Natural killer cell (primary cell): Measurements from ENCODE around the gene RFESD. TPM values are rescaled to one million over a fixed set of nuclear protein-coding genes. Genes with fewer than 3 reads are reported as not detected.

Source experiments
- ATAC-seq, 3 donors: fragments of 150-1000 bp in 2 of 3; fragments of 200-7000 bp in 1 of 3; cut with Tn5 transposase; 1 replicate in 1 of 3; 2 replicates in 2 of 3; pipeline ENCODE4 v1.10.0; 2021; ENCODE audit warnings: mild to moderate bottlenecking in 2 of 3, moderate library complexity in 2 of 3
- DNase-seq, 2 donors: peaks; one replicate each; pipeline versions ENCODE4 v3.0.0 to v3.0.0-alpha.2; 2013 to 2021; ENCODE audit warnings: mixed read lengths in 1 of 2
- H3K27ac ChIP-seq: one replicate; pipeline ENCODE4 v1.5.1; 2013; ENCODE audit warnings: mild to moderate bottlenecking, low read length
- H3K27me3 ChIP-seq: one replicate; pipeline ENCODE4 v1.6.1; 2013; ENCODE audit warnings: low read length; ENCODE audit not compliant: control insufficient read depth, insufficient read depth
- H3K36me3 ChIP-seq: one replicate; pipeline ENCODE4 v1.6.1; 2013; ENCODE audit warnings: low read length; ENCODE audit not compliant: control insufficient read depth, insufficient read depth
- H3K4me1 ChIP-seq: one replicate; pipeline ENCODE4 v1.6.1; 2013; ENCODE audit warnings: low read length; ENCODE audit not compliant: control insufficient read depth, insufficient read depth
- H3K4me3 ChIP-seq: one replicate; pipeline ENCODE4 v1.5.1; 2013; ENCODE audit warnings: low read length
- H3K9me3 ChIP-seq: one replicate; pipeline ENCODE4 v1.6.1; 2013; ENCODE audit warnings: low read length; ENCODE audit not compliant: control insufficient read depth, insufficient read depth
- H3K27ac Mint-ChIP-seq, 2 donors: one replicate each; pipeline ENCODE4 v1.8.0; 2022; ENCODE audit warnings: mild to moderate bottlenecking in 2 of 2, mixed read lengths in 2 of 2, moderate library complexity in 1 of 2
- H3K27me3 Mint-ChIP-seq, 2 donors: one replicate each; pipeline ENCODE4 v1.8.0; 2022; ENCODE audit warnings: low read depth in 2 of 2, mixed read lengths in 2 of 2
- H3K36me3 Mint-ChIP-seq: one replicate; pipeline ENCODE4 v1.8.0; 2022; ENCODE audit warnings: mixed read lengths
- H3K4me1 Mint-ChIP-seq, 2 donors: one replicate each; pipeline ENCODE4 v1.8.0; 2022; ENCODE audit warnings: mixed read lengths in 2 of 2
- H3K4me3 Mint-ChIP-seq: one replicate; pipeline ENCODE4 v1.8.0; 2022; ENCODE audit warnings: mild to moderate bottlenecking, moderate library complexity, mixed read lengths
- H3K9me3 Mint-ChIP-seq, 2 donors: one replicate each; pipeline ENCODE4 v1.8.0; 2022; ENCODE audit warnings: mixed read lengths in 2 of 2
- WGBS: methylation state at CpG from one replicate; pipeline ENCODE4 v1.1.7; 2013; ENCODE audit warnings: missing lambda C conversion rate; ENCODE audit not compliant: insufficient coverage; 5-methylcytosine and 5-hydroxymethylcytosine counted together
- intact Hi-C: fragments of 100-400 bp; cut with micrococcal nuclease; formaldehyde crosslinking; loops from one replicate; pipeline ENCODE4 v1.14.2; 2022
- total RNA-seq, 4 donors: library from RNA; stranded (reverse); fragments of 120-200 nt in 1 of 4; gene quantifications; one replicate each; pipeline versions ENCODE4 v1.2.3 to v1.2.4, GENCODE V29; 2013 to 2022
- TF ChIP-seq, protein P1 (sequence below): fragments of 200-600 bp; IDR thresholded peaks from one replicate; pipeline ENCODE4 v1.8.0; 2022; ENCODE audit warnings: antibody characterized with exemption

Gene RFESD
- total RNA-seq, 3 donors from 2014 or later (not counting 1 experiment from before 2014, with no cell fraction given) = 0.96 to 1.5 (median 1.4) TPM

DNA sequence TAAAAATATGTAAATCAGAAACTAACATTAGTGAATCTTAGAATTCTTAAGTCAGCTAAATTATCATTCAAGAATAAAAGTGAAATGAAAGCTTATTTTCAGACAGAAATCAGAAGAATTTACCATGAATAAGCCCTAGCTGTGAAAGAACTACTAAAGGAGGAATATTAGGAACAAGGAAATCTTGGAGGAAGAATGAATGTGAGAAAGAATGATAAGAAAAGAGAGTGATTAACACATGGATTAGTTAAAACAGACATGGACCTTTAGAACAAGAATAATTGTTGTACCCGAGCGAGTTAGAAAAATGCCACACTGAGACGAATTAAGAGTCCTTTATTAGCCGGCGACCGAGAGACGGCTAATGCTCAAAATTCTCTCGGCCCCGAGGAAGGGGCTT lies 60.5 kb downstream of the RFESD start:
- ATAC-seq (no peak), DNase-seq (no peak)
- Histone ChIP-seq H3K9me3 (no peaks in the 10 kb centered on the region), H3K27me3 (no peaks in the 10 kb centered on the region), H3K4me3 (no peak overlapping the region), H3K4me1 (no peaks in the 10 kb centered on the region), H3K36me3 (no peaks in the 10 kb centered on the region), H3K27ac (no peak overlapping the region)
- Mint-ChIP-seq H3K4me3 (no peak overlapping the region), H3K4me1 (no peaks in the 10 kb centered on the region), H3K36me3 (no peaks in the 10 kb centered on the region), H3K27ac (no peak overlapping the region), H3K9me3 (no peaks in the 10 kb centered on the region), H3K27me3 (no peaks in the 10 kb centered on the region)
- WGBS = 92% methylated on average over 9 of the region's 9 CpGs
- intact Hi-C loops = no loop called here
- TF ChIP-seq, protein P1, sequence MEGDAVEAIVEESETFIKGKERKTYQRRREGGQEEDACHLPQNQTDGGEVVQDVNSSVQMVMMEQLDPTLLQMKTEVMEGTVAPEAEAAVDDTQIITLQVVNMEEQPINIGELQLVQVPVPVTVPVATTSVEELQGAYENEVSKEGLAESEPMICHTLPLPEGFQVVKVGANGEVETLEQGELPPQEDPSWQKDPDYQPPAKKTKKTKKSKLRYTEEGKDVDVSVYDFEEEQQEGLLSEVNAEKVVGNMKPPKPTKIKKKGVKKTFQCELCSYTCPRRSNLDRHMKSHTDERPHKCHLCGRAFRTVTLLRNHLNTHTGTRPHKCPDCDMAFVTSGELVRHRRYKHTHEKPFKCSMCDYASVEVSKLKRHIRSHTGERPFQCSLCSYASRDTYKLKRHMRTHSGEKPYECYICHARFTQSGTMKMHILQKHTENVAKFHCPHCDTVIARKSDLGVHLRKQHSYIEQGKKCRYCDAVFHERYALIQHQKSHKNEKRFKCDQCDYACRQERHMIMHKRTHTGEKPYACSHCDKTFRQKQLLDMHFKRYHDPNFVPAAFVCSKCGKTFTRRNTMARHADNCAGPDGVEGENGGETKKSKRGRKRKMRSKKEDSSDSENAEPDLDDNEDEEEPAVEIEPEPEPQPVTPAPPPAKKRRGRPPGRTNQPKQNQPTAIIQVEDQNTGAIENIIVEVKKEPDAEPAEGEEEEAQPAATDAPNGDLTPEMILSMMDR = no peak

Other genes with a start within 250 kb of the RFESD start
- gene SKIC3, start 91.8 kb upstream of the RFESD start, total RNA-seq = 10 to 100 TPM; 67.5 to 94.1 (median 71.1) TPM
- gene ARSK, start 91.7 kb upstream of the RFESD start, total RNA-seq = 1 to 10 TPM; 2.8 to 5.8 (median 3.5) TPM
- gene GPR150, start 26.7 kb upstream of the RFESD start, total RNA-seq = under 1 TPM; 0.63 to 0.97 (median 0.89) TPM
- 1 to 10 TPM; 1.3 to 2.1 (median 2.0) TPM for gene SPATA9, start 36.2 kb downstream of the RFESD start, total RNA-seq
- 10 to 100 TPM; 46.5 to 55.1 (median 46.5) TPM for gene RHOBTB3, start 84.6 kb downstream of the RFESD start, total RNA-seq
- gene GLRX, start 175.9 kb downstream of the RFESD start, total RNA-seq = 100 to 1,000 TPM in 1 of 3 donors, 10 to 100 TPM in 2; 59.2 to 102 (median 62.5) TPM